ENCODE data around the gene PMS1.

- TF ChIP-seq POLR2AphosphoS5 (IDR thresholded peaks at IDR 0.05; ENCODE audit: low read depth, low read length) = no peak
- no peak for TF ChIP-seq TAF1 (IDR thresholded peaks at IDR 0.05; ENCODE audit: borderline replicate concordance, low read depth, low read length)
Measured at GRCh38 chr2:189819297-189819704, 35.1 kb downstream of the PMS1 start.
